ENCODE results near the gene ADAM22.

The ADAM22 gene

GRCh38 chr7:88041583-88041982, 107.5 kb downstream of the ADAM22 start:
- DNase-seq: no peak

- DNase-seq: no peak
Measured at GRCh38 chr7:88042157-88042556, 108.1 kb downstream of the ADAM22 start.

- no peak for DNase-seq
Measured at GRCh38 chr7:88042803-88043202, 108.8 kb downstream of the ADAM22 start.

- DNase-seq: no peak
Measured at GRCh38 chr7:88044069-88044468, 110.0 kb downstream of the ADAM22 start.

- no peak for DNase-seq
Measured at GRCh38 chr7:88046839-88047573, 113.0 kb downstream of the ADAM22 start.

GRCh38 chr7:88057655-88058054, 123.6 kb downstream of the ADAM22 start:
- no peak for DNase-seq

- no peak for DNase-seq
Measured at GRCh38 chr7:88062238-88062637, 128.2 kb downstream of the ADAM22 start.

GRCh38 chr7:88069093-88069492, 135.0 kb downstream of the ADAM22 start:
- DNase-seq: no peak

GRCh38 chr7:88071994-88072714, 138.1 kb downstream of the ADAM22 start:
- no peak for DNase-seq

- no peak for DNase-seq
Measured at GRCh38 chr7:88072715-88073055, 138.6 kb downstream of the ADAM22 start.

- no peak for DNase-seq
Measured at GRCh38 chr7:88073626-88074025, 139.6 kb downstream of the ADAM22 start.

GRCh38 chr7:88075216-88075615, 141.2 kb downstream of the ADAM22 start:
- DNase-seq: no peak

- DNase-seq: no peak
Measured at GRCh38 chr7:88083883-88084282, 149.8 kb downstream of the ADAM22 start.

- no peak for DNase-seq
Measured at GRCh38 chr7:88089561-88089960, 155.5 kb downstream of the ADAM22 start.

- DNase-seq: no peak
Measured at GRCh38 chr7:88090240-88090639, 156.2 kb downstream of the ADAM22 start.

- DNase-seq: no peak
Measured at GRCh38 chr7:88090671-88091070, 156.6 kb downstream of the ADAM22 start.

GRCh38 chr7:88091988-88092675, 158.1 kb downstream of the ADAM22 start:
- DNase-seq: no peak

GRCh38 chr7:88092676-88092999, 158.6 kb downstream of the ADAM22 start:
- no peak for DNase-seq

GRCh38 chr7:88101769-88102168, 167.7 kb downstream of the ADAM22 start:
- no peak for DNase-seq

GRCh38 chr7:88102675-88103074, 168.6 kb downstream of the ADAM22 start:
- DNase-seq: no peak

GRCh38 chr7:88104732-88105131, 170.7 kb downstream of the ADAM22 start:
- DNase-seq: no peak

GRCh38 chr7:88105231-88105630, 171.2 kb downstream of the ADAM22 start:
- no peak for DNase-seq

- DNase-seq: no peak
Measured at GRCh38 chr7:88106434-88106833, 172.4 kb downstream of the ADAM22 start.

GRCh38 chr7:88109612-88110011, 175.6 kb downstream of the ADAM22 start:
- no peak for DNase-seq
